NCI-H2107 (cell line): ENCODE data around the gene SERTM2.

ENCODE experiments used
- DNase-seq: peaks from one replicate; lab custom pipeline; 2025; lab: John Stamatoyannopoulos, UW

Gene SERTM2

GRCh38 chrX:111560801-111561200 is 49.4 kb downstream of the SERTM2 start:
- no peak for DNase-seq

- DNase-seq, result no peak
Measured at GRCh38 chrX:111561851-111562250, 50.4 kb downstream of the SERTM2 start.

GRCh38 chrX:111567542-111568255 is 56.3 kb downstream of the SERTM2 start:
- DNase-seq, result no peak

- no peak for DNase-seq
Measured at GRCh38 chrX:111568354-111568753, 56.9 kb downstream of the SERTM2 start.

- no peak for DNase-seq
Measured at GRCh38 chrX:111568817-111569216, 57.4 kb downstream of the SERTM2 start.
